Endothelial cell (in vitro differentiated cells): ENCODE results near the gene PEMT. TPM values are rescaled to one million over a fixed set of nuclear protein-coding genes. Genes with fewer than 3 reads are reported as not detected.

Source experiments
- DNase-seq: peaks from one replicate; pipeline ENCODE4 v3.0.0; 2021; ENCODE audit warnings: low spot score
- H3K27ac Mint-ChIP-seq: one replicate; pipeline ENCODE4 v1.8.0; 2021; ENCODE audit warnings: mixed read lengths, inconsistent platforms; ENCODE audit not compliant: unreplicated experiment
- H3K27me3 Mint-ChIP-seq: one replicate; pipeline ENCODE4 v1.8.0; 2021; ENCODE audit warnings: mild to moderate bottlenecking, moderate library complexity, mixed read lengths, inconsistent platforms; ENCODE audit not compliant: unreplicated experiment
- H3K36me3 Mint-ChIP-seq: one replicate; pipeline ENCODE4 v1.8.0; 2021; ENCODE audit warnings: mild to moderate bottlenecking, low read depth, mixed read lengths, inconsistent platforms; ENCODE audit not compliant: unreplicated experiment
- H3K4me1 Mint-ChIP-seq: one replicate; pipeline ENCODE4 v1.8.0; 2021; ENCODE audit warnings: mild to moderate bottlenecking, mixed read lengths, inconsistent platforms; ENCODE audit not compliant: unreplicated experiment
- H3K4me3 Mint-ChIP-seq: one replicate; pipeline ENCODE4 v1.8.0; 2021; ENCODE audit warnings: mild to moderate bottlenecking, mixed read lengths, inconsistent platforms; ENCODE audit not compliant: unreplicated experiment
- H3K9me3 Mint-ChIP-seq: one replicate; pipeline ENCODE4 v1.8.0; 2021; ENCODE audit warnings: mixed read lengths, inconsistent platforms; ENCODE audit not compliant: unreplicated experiment
- total RNA-seq: library from RNA; stranded (reverse); fragmentation: NEBNext Ultra II Directional; extraction: Animal tissue kit (Norgen Biotek cat#: 25700); gene quantifications from one replicate; pipeline ENCODE4 v1.2.1, GENCODE V29; 2021; ENCODE audit not compliant: unreplicated experiment
- TF ChIP-seq, protein P1 (sequence below): fragments of 200-600 bp; sonication (generic); IDR thresholded peaks from one replicate; pipeline ENCODE4 v1.5.0; 2021; ENCODE audit warnings: antibody characterized with exemption; ENCODE audit not compliant: unreplicated experiment

Gene PEMT
- total RNA-seq, 1 donor from 2014 or later, result 29.7 TPM

DNA sequence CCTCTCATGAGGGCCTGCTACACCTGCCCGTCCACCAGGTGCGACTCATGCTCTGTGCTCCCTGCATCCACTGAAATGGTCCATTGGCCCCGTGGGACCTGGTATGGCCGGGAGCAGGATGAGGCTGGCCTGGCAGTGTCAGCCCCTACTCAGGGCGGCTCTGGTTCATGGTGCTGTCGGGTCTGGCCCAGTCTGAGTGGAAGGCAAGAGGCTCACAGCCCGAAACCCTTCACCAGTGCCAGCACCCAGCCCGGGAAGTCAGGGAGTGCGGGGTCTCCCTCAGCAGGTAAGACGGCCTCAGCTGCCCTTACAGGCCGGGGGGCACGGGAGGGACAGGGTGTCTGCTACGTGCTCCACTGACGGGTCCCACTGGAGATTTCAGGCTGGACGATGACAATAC is 54.8 kb downstream of the PEMT start:
- TF ChIP-seq, protein P1, sequence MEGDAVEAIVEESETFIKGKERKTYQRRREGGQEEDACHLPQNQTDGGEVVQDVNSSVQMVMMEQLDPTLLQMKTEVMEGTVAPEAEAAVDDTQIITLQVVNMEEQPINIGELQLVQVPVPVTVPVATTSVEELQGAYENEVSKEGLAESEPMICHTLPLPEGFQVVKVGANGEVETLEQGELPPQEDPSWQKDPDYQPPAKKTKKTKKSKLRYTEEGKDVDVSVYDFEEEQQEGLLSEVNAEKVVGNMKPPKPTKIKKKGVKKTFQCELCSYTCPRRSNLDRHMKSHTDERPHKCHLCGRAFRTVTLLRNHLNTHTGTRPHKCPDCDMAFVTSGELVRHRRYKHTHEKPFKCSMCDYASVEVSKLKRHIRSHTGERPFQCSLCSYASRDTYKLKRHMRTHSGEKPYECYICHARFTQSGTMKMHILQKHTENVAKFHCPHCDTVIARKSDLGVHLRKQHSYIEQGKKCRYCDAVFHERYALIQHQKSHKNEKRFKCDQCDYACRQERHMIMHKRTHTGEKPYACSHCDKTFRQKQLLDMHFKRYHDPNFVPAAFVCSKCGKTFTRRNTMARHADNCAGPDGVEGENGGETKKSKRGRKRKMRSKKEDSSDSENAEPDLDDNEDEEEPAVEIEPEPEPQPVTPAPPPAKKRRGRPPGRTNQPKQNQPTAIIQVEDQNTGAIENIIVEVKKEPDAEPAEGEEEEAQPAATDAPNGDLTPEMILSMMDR, result no peak
- peaks cover 7% of the 10 kb centered on the region for H3K27me3 Mint-ChIP-seq
- H3K9me3 Mint-ChIP-seq, result no peaks in the 10 kb centered on the region
- H3K4me3 Mint-ChIP-seq, result no peak overlapping the region
- H3K4me1 Mint-ChIP-seq, result no peaks in the 10 kb centered on the region
- H3K27ac Mint-ChIP-seq, result no peak overlapping the region
- H3K36me3 Mint-ChIP-seq, result no peaks in the 10 kb centered on the region
- no peak for DNase-seq

DNA sequence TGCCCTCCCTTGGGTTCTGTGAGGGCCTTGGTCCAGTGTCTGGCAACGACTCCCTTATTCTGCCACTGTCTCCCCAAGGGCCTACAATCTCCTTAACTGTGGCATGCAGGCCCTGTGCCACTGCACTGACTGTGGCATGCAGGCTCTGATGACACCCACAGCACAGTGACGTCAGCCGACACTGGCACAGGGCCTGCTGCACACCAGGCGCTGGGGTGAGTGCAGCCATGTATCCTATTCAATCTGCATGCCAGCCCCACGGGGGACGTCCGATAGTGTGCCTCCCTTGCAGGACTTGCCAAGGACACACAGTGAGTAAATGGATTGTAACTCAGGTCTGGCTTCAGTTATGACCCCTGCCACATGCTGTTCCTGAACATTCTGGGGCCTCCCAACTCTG is 55.6 kb downstream of the PEMT start:
- H3K9me3 Mint-ChIP-seq, result no peaks in the 10 kb centered on the region
- H3K4me3 Mint-ChIP-seq, result no peak overlapping the region
- H3K27me3 Mint-ChIP-seq, result peaks cover 7% of the 10 kb centered on the region
- H3K4me1 Mint-ChIP-seq, result no peaks in the 10 kb centered on the region
- TF ChIP-seq, protein P1, result no peak
- DNase-seq, result no peak
- H3K36me3 Mint-ChIP-seq, result no peaks in the 10 kb centered on the region
- no peak overlapping the region for H3K27ac Mint-ChIP-seq

DNA sequence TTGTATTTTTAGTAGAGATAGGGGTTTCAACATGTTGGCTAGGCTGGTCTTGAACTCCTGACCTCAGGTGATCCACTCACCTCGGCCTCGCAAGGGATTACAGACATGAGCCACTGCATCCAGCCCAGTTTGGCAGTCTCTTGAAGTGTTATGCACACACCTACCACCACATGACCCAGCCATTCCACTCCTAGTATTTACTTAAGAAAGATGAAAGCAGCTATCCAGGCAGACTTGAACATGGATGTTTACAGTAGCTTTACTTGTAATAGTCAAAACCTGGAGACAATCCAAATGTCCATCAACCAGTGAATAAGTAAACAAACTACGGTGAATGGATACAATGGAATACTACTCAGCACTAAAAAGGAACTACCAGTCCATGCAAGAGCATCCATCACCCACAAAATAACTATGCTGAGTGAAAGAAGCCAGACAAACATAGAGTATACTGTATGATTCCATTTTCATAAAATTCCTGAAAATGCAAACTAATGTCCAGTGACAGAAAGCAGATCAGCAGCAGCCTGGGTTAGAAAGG is 57.5 kb downstream of the PEMT start:
- no peaks in the 10 kb centered on the region for H3K9me3 Mint-ChIP-seq
- H3K4me3 Mint-ChIP-seq, result no peak overlapping the region
- H3K4me1 Mint-ChIP-seq, result no peaks in the 10 kb centered on the region
- no peaks in the 10 kb centered on the region for H3K36me3 Mint-ChIP-seq
- no peak for DNase-seq
- no peak overlapping the region for H3K27ac Mint-ChIP-seq
- H3K27me3 Mint-ChIP-seq, result peaks cover 2% of the 10 kb centered on the region
- TF ChIP-seq, protein P1, result no peak

DNA sequence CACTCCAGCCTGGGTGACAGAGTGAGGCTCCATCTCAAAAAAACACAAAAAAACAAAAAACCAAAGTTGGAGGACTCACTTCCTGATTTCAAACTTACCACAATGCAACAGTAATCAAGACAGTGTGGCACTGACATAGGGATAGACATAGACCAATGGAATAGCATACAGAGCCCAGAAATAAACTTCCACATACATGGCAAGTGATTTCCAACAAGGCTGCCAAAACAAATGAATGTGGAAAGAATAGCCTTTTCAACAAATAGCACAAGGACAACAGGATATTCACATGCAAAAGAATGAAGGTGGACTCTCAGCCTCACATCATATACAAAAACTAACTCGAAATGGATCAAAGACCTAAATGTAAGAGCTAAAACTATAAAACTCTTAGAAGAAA is 58.5 kb downstream of the PEMT start:
- DNase-seq, result no peak

DNA sequence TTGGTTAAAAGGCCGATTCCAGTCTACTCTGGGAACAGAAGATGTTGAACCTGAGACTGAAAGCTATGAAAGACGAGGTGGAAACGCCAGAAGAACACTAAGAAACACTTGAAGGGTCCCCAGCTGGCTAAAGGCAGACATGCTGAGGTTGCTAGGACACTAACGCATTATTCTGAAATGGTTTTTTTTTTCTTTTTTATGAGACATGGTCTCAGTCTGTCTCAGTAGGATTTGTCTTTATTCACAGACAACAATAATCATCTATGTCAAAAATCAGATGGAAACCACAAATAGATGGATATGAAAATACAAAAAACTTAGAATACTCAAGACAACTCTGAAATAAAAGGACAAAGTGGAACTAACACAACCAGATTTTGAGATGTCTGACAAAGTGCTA is 60.4 kb downstream of the PEMT start:
- Mint-ChIP-seq H3K4me1 (no peaks in the 10 kb centered on the region), H3K9me3 (no peaks in the 10 kb centered on the region), H3K4me3 (no peak overlapping the region), H3K27me3 (peaks cover 3% of the 10 kb centered on the region), H3K36me3 (no peaks in the 10 kb centered on the region), H3K27ac (no peak overlapping the region)
- TF ChIP-seq, protein P1, result no peak
- DNase-seq, result no peak

More for the DNA sequence above, 58.5 kb downstream of the PEMT start:
- Mint-ChIP-seq H3K36me3 (no peaks in the 10 kb centered on the region), H3K27me3 (peaks cover 2% of the 10 kb centered on the region), H3K4me3 (no peak overlapping the region), H3K4me1 (no peaks in the 10 kb centered on the region), H3K27ac (no peak overlapping the region), H3K9me3 (no peaks in the 10 kb centered on the region)
- TF ChIP-seq, protein P1, result no peak
